ENCODE measurements around the gene MORN4.
"Not testable (repeated sequence)": the region's sequence is repeated elsewhere in the genome, so short reads cannot be mapped to it uniquely, and the experiment has no call there.

The MORN4 gene

DNA sequence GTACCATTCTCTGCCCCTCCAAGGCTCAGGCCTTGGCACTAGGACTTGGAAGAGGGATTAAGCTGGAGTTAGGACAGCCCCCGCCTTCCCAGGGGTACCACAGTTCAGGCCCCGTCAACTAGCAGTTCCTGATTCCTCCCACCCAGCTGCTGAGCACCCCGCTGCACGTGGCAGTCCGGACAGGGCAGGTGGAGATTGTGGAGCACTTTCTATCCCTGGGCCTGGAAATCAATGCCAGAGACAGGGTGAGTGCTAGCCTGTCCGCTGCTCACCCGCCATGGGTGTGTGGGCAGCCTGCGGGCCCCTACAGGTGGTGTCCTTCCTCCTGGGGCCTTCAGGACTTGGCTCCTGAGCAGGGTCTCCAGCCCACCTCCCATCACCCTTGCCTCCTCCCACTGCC lies 51.1 kb downstream of the MORN4 start:
- Histone ChIP-seq H3K36me3 (no peaks in the 10 kb centered on the region), H3K4me1 (peaks cover 12% of the 10 kb centered on the region), H3K27me3 (no peaks in the 10 kb centered on the region), H3K9me3 (no peaks in the 10 kb centered on the region), H3K4me3 (ENCODE audit: low read depth, low read length) (no peak overlapping the region)
- DNase-seq: no peak
- TF ChIP-seq, protein P1, sequence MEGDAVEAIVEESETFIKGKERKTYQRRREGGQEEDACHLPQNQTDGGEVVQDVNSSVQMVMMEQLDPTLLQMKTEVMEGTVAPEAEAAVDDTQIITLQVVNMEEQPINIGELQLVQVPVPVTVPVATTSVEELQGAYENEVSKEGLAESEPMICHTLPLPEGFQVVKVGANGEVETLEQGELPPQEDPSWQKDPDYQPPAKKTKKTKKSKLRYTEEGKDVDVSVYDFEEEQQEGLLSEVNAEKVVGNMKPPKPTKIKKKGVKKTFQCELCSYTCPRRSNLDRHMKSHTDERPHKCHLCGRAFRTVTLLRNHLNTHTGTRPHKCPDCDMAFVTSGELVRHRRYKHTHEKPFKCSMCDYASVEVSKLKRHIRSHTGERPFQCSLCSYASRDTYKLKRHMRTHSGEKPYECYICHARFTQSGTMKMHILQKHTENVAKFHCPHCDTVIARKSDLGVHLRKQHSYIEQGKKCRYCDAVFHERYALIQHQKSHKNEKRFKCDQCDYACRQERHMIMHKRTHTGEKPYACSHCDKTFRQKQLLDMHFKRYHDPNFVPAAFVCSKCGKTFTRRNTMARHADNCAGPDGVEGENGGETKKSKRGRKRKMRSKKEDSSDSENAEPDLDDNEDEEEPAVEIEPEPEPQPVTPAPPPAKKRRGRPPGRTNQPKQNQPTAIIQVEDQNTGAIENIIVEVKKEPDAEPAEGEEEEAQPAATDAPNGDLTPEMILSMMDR (IDR thresholded peaks at IDR 0.05; ENCODE audit: low read depth, low read length): no peak

DNA sequence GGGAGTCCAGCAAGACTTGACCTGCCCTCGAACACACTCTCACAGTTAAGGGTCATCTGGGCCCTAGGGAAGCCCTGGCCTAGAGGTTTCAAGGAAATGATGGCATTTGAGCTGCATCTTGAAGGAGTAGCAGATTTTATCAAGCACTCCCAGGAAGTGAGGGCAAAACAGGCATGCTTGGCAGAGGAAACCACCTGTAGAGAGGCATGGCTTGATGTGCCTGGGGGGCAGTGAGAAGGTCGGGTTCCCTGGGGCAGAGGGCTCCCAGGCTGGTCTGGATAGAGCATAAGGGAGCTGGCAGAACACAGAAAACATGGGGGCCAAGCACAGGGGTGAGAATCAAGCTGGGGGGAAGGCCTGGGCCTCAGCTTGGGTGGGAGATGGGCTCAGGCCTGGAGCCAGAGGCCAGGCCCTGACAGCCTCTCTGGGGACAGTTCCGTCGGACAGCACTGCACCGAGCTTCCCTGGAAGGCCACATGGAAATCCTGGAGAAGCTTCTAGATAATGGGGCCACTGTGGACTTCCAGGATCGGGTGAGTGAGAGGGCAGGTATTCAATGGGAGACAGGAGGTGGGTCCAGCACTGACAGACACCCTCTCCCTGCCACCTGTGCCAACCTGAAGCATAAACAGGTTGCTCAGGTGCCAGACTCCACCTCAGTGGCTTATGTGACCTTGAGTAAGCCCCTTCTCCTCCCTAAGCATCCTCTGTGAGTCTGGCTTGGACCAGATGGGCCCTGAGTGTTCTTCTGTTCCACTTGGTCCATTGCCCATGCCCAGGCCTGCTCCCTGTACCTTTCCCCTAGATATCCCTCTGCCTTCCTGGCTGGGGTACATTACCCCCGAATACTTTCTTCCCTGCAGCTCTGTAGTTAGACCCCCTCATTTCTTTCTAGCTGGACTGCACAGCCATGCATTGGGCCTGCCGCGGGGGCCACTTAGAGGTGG lies 52.6 kb downstream of the MORN4 start:
- no peak overlapping the region for H3K4me3 ChIP-seq (ENCODE audit: low read depth, low read length)
- no peaks in the 10 kb centered on the region for H3K27me3 ChIP-seq
- peaks cover 12% of the 10 kb centered on the region for H3K4me1 ChIP-seq
- no peak for DNase-seq
- TF ChIP-seq, protein P1 (IDR thresholded peaks at IDR 0.05; ENCODE audit: low read depth, low read length): no peak
- no peaks in the 10 kb centered on the region for H3K36me3 ChIP-seq
- H3K9me3 ChIP-seq: no peaks in the 10 kb centered on the region

DNA sequence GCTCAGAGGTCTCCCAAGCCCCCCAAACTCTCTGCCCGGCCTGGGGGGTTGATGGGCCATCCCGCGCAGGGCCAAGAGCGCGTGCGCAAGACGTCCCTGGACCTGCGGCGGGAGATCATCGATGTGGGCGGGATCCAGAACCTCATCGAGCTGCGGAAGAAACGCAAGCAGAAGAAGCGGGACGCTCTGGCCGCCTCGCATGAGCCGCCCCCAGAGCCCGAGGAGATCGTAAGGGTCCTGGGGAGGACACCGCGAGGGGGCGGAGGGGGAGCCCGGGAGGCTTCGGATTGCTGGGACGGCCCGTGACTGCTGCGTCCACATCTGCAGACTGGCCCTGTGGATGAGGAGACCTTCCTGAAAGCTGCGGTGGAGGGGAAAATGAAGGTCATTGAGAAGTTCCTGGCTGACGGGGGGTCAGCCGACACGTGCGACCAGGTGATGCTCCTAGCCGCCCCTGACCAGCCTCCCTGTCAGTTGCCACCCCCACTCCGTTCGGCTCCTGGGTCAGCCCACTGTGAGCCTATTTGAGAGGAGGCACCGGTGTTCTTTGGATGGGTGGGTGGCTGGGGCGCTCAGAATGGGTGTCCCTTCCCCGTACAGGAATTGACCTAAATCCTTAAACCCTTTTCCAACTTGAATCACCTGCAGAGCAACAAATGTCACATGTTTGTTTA lies 55.0 kb downstream of the MORN4 start:
- no peak for DNase-seq
- H3K4me1 ChIP-seq: peaks cover under 1% of the 10 kb centered on the region
- H3K27me3 ChIP-seq: no peaks in the 10 kb centered on the region
- no peaks in the 10 kb centered on the region for H3K9me3 ChIP-seq
- no peaks in the 10 kb centered on the region for H3K36me3 ChIP-seq
- H3K4me3 ChIP-seq (ENCODE audit: low read depth, low read length): no peak overlapping the region
- TF ChIP-seq, protein P1 (IDR thresholded peaks at IDR 0.05; ENCODE audit: low read depth, low read length): no peak

DNA sequence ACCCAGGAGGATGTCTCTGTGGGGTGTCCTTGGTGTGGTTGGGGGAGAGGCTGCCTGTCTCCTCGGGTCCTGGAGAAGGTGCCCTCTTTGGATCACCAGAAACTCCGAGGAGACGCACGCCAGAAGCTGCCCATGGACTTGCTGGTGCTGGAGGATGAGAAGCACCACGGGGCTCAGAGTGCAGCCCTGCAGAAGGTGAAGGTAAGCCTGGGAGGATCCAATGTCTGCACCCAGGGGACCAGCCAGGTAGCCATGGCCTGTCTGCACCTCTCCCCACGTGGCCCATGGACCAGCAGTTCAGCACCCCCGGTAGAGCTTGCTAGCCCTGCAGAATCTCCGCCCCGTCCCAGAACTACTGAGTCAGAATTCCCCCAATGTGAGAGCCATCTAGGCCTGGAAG lies 55.6 kb downstream of the MORN4 start:
- H3K4me3 ChIP-seq (ENCODE audit: low read depth, low read length): no peak overlapping the region
- no peak for DNase-seq
- TF ChIP-seq, protein P1 (IDR thresholded peaks at IDR 0.05; ENCODE audit: low read depth, low read length): no peak
- no peaks in the 10 kb centered on the region for H3K9me3 ChIP-seq
- no peaks in the 10 kb centered on the region for H3K4me1 ChIP-seq
- H3K27me3 ChIP-seq: no peaks in the 10 kb centered on the region
- no peaks in the 10 kb centered on the region for H3K36me3 ChIP-seq

DNA sequence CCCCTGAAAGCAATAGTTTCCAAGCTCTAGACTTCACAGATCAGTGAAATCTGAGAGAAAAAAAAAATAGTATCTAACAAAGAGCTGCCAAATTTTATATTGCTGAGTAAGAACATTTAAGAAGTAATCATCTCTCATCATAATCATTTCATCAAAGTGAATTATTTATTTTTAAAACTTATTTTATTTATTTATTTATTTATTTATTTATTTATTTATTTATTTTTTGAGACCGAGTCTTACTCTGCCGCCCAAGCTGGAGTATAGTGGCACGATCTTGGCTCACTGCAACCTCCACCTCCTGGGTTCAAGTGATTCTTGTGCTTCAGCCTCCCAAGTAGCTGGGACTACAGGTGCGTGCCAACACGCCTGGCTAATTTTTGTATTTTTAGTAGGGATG lies 56.8 kb downstream of the MORN4 start:
- DNase-seq; H3K4me3 ChIP-seq (ENCODE audit: low read depth, low read length); H3K36me3 ChIP-seq; H3K27me3 ChIP-seq; H3K9me3 ChIP-seq; H3K4me1 ChIP-seq: not testable (repeated sequence)

DNA sequence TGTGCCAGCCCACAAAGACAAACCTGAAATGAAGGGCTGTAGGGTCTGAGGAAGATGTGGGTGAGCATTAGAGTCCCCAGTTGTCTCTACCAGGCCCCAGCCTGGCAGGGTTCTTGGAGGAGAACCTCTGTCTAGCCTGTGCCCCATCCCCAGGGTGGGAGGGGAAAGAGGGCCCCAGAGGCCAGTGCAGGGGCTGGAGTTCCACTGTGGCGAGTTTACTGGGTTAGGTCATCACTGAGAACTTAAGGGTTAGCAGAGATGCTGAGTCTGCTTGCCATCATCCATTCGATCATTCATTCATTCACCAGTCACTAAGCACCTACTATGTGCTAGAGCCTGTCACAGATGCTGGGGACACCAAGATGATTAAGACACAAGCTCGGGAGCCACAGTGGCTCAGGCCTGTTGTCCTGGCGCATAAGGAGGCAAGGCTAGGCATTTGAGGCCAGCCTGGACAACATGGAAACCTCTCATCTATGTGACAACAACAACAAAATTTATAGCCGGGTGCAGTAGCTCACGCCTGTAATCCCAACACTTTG lies 58.1 kb downstream of the MORN4 start:
- DNase-seq: no peak
- Histone ChIP-seq H3K4me3 (ENCODE audit: low read depth, low read length) (no peak overlapping the region), H3K9me3 (no peaks in the 10 kb centered on the region), H3K36me3 (no peaks in the 10 kb centered on the region), H3K4me1 (peaks cover 8% of the 10 kb centered on the region; the same call in 1 of the 2 replicates), H3K27me3 (no peaks in the 10 kb centered on the region)
- TF ChIP-seq, protein P1 (IDR thresholded peaks at IDR 0.05; ENCODE audit: low read depth, low read length): no peak

Measured in BE2C (cell line).